ENCODE measurements around the gene MAPK8IP1.
A peak's percentile ranks its signal among the peaks of the same experiment; 100 is the strongest.

Gene MAPK8IP1

GRCh38 chr11:45852018-45852711 is 33.3 kb upstream of the MAPK8IP1 start:
- ChIA-PET POLR2A (no interaction called here), CTCF (interaction anchor here (1.0 to 2.7 kb wide), 2 partner anchors 10 to 20 kb away, joined by 5 to 14 read pairs; no protein-coding TSS in a partner anchor)
- no peak for DNase-seq (ENCODE audit: low read depth, low spot score)
- H3K4me3 ChIP-seq (ENCODE audit: low read depth, low read length): no peak overlapping the region
- TF ChIP-seq, protein P1, sequence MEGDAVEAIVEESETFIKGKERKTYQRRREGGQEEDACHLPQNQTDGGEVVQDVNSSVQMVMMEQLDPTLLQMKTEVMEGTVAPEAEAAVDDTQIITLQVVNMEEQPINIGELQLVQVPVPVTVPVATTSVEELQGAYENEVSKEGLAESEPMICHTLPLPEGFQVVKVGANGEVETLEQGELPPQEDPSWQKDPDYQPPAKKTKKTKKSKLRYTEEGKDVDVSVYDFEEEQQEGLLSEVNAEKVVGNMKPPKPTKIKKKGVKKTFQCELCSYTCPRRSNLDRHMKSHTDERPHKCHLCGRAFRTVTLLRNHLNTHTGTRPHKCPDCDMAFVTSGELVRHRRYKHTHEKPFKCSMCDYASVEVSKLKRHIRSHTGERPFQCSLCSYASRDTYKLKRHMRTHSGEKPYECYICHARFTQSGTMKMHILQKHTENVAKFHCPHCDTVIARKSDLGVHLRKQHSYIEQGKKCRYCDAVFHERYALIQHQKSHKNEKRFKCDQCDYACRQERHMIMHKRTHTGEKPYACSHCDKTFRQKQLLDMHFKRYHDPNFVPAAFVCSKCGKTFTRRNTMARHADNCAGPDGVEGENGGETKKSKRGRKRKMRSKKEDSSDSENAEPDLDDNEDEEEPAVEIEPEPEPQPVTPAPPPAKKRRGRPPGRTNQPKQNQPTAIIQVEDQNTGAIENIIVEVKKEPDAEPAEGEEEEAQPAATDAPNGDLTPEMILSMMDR (IDR thresholded peaks at IDR 0.05; ENCODE audit: insufficient read depth, low read length, missing control alignments): no peak

GRCh38 chr11:45852712-45853101 is 32.7 kb upstream of the MAPK8IP1 start:
- POLR2A ChIA-PET: no interaction called here
- CTCF ChIA-PET: interaction anchor here (2.7 kb wide), 1 partner anchor 11 kb away, joined by 14 read pairs; no protein-coding TSS in a partner anchor
- no peak for DNase-seq (ENCODE audit: low read depth, low spot score)
- TF ChIP-seq, protein P1 (IDR thresholded peaks at IDR 0.05; ENCODE audit: insufficient read depth, low read length, missing control alignments): no peak
- H3K4me3 ChIP-seq (ENCODE audit: low read depth, low read length): no peak overlapping the region

- CTCF ChIA-PET: interaction anchor here (0.6 kb wide), 1 partner anchor 9 kb away, joined by 3 read pairs; no protein-coding TSS in a partner anchor
- POLR2A ChIA-PET: no interaction called here
- H3K4me3 ChIP-seq (ENCODE audit: low read depth, low read length): no peak overlapping the region
- TF ChIP-seq, protein P1 (IDR thresholded peaks at IDR 0.05; ENCODE audit: insufficient read depth, low read length, missing control alignments): no peak
- no peak for DNase-seq (ENCODE audit: low read depth, low spot score)
These were observed 31.9 kb upstream of the MAPK8IP1 start for GRCh38 chr11:45853332-45854219.

DNA sequence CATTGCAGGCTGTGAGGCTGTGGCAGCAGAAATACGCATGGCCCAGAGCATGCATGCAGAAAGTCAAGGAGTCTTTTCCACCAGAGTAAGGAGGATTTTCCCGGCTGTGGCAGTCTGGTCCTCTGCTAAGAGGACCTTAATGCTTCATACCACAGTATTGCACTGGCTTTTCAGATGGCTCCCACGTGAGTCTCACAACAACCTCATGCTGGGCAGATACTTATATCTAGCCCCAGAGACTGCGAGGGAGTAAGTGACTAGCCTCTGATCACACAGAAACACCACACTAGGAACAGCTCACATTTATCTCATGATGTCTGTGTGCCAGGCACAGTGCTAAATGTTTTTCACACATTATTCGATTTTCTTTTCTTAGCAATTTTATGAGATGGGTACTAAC is 30.1 kb upstream of the MAPK8IP1 start:
- ChIA-PET CTCF (interaction anchor here (0.7 to 10.1 kb wide), 3 partner anchors 10 to 151 kb away, joined by 4 to 133 read pairs (median 5); no protein-coding TSS in a partner anchor), POLR2A (interaction anchor here (1.6 kb wide), 1 partner anchor 8 kb away, joined by 6 read pairs; the partner anchor contains the start of gene CRY2)
- H3K4me3 ChIP-seq (ENCODE audit: low read depth, low read length): no peak overlapping the region
- TF ChIP-seq, protein P1 (IDR thresholded peaks at IDR 0.05; ENCODE audit: insufficient read depth, low read length, missing control alignments): no peak
- no peak for DNase-seq (ENCODE audit: low read depth, low spot score)

- no peak overlapping the region for H3K4me3 ChIP-seq (ENCODE audit: low read depth, low read length)
- CTCF ChIA-PET: interaction anchor here (1.0 to 10.1 kb wide), 4 partner anchors 9 to 17 kb away, joined by 3 to 133 read pairs (median 4); no protein-coding TSS in a partner anchor
- TF ChIP-seq, protein P1 (IDR thresholded peaks at IDR 0.05; ENCODE audit: insufficient read depth, low read length, missing control alignments): no peak
- POLR2A ChIA-PET: interaction anchor here (1.6 kb wide), 1 partner anchor 9 kb away, joined by 6 read pairs; the partner anchor contains the start of gene CRY2
- peak; percentile 63 for DNase-seq (ENCODE audit: low read depth, low spot score)
These were observed 29.4 kb upstream of the MAPK8IP1 start for GRCh38 chr11:45856044-45856468.

Measured in AG04449 (cell line).